HUES64 (cell line): ENCODE data around the gene M6PR.

Source experiments
- H3K27ac ChIP-seq: 2 replicates; pipeline ENCODE4 v1.7.0; 2013; ENCODE audit warnings: low read depth, low read length, inconsistent platforms
- H3K27me3 ChIP-seq: 2 replicates; pipeline ENCODE4 v1.6.1; 2013; ENCODE audit warnings: mild to moderate bottlenecking, low read length; ENCODE audit not compliant: insufficient read depth
- H3K36me3 ChIP-seq: 2 replicates; pipeline ENCODE4 v1.6.1; 2013; ENCODE audit warnings: mild to moderate bottlenecking, low read length; ENCODE audit not compliant: insufficient read depth
- H3K4me1 ChIP-seq: 2 replicates; pipeline ENCODE4 v1.6.1; 2013; ENCODE audit warnings: mild to moderate bottlenecking, low read length, moderate library complexity; ENCODE audit not compliant: insufficient read depth
- H3K4me3 ChIP-seq: 2 replicates; pipeline ENCODE4 v1.5.1; 2013; ENCODE audit warnings: mild to moderate bottlenecking, low read length, moderate library complexity
- H3K9ac ChIP-seq: 2 replicates; pipeline ENCODE4 v1.6.1; 2013; ENCODE audit warnings: mild to moderate bottlenecking, low read depth, low read length
- H3K9me3 ChIP-seq: 2 replicates; pipeline ENCODE4 v1.6.1; 2013; ENCODE audit warnings: low read depth, low read length; ENCODE audit not compliant: insufficient read depth
- WGBS: fragments of 150-250, 120-280 bp; methylation state at CpG from one replicate; pipeline ENCODE4 v1.1.7; 2013; ENCODE audit warnings: missing lambda C conversion rate; 5-methylcytosine and 5-hydroxymethylcytosine counted together

M6PR gene

GRCh38 chr12:8970432-8970831 is 21.0 kb upstream of the M6PR start:
- Histone ChIP-seq H3K27ac (no peak overlapping the region), H3K9ac (no peak overlapping the region), H3K36me3 (no peaks in the 10 kb centered on the region), H3K4me3 (no peak overlapping the region), H3K27me3 (no peaks in the 10 kb centered on the region), H3K9me3 (peaks cover 25% of the 10 kb centered on the region), H3K4me1 (no peaks in the 10 kb centered on the region)
- 85% methylated on average over 1 of the region's 1 CpG for WGBS

- H3K4me3 ChIP-seq: no peak overlapping the region
- no peak overlapping the region for H3K9ac ChIP-seq
- H3K27me3 ChIP-seq: no peaks in the 10 kb centered on the region
- H3K36me3 ChIP-seq: no peaks in the 10 kb centered on the region
- no peak overlapping the region for H3K27ac ChIP-seq
- H3K4me1 ChIP-seq: no peaks in the 10 kb centered on the region
- WGBS: 78% methylated on average over 1 of the region's 2 CpGs
- peaks cover 25% of the 10 kb centered on the region for H3K9me3 ChIP-seq
Observed at GRCh38 chr12:8969861-8970411, 20.5 kb upstream of the M6PR start.

- no peak overlapping the region for H3K9ac ChIP-seq
- no peak overlapping the region for H3K27ac ChIP-seq
- H3K9me3 ChIP-seq: peaks cover 25% of the 10 kb centered on the region
- H3K4me1 ChIP-seq: no peaks in the 10 kb centered on the region
- no peak overlapping the region for H3K4me3 ChIP-seq
- H3K27me3 ChIP-seq: no peaks in the 10 kb centered on the region
- no peaks in the 10 kb centered on the region for H3K36me3 ChIP-seq
Observed at GRCh38 chr12:8968761-8969160, 19.3 kb upstream of the M6PR start.

- WGBS: 94% methylated on average over 2 of the region's 2 CpGs
- Histone ChIP-seq H3K9ac (no peak overlapping the region), H3K4me1 (no peaks in the 10 kb centered on the region), H3K36me3 (peaks cover 8% of the 10 kb centered on the region), H3K9me3 (peaks cover 9% of the 10 kb centered on the region), H3K4me3 (no peak overlapping the region), H3K27ac (no peak overlapping the region), H3K27me3 (no peaks in the 10 kb centered on the region)
Observed at GRCh38 chr12:8960176-8960575, 10.7 kb upstream of the M6PR start.

GRCh38 chr12:8958066-8958465 is 8.6 kb upstream of the M6PR start:
- no peaks in the 10 kb centered on the region for H3K27me3 ChIP-seq
- H3K9ac ChIP-seq: no peak overlapping the region
- H3K4me3 ChIP-seq: no peak overlapping the region
- no peak overlapping the region for H3K27ac ChIP-seq
- no peaks in the 10 kb centered on the region for H3K4me1 ChIP-seq
- peaks cover 28% of the 10 kb centered on the region for H3K9me3 ChIP-seq
- H3K36me3 ChIP-seq: peaks cover 21% of the 10 kb centered on the region
- no CpG with 5 or more reads among the region's 2 CpGs for WGBS

GRCh38 chr12:8957561-8957960 is 8.1 kb upstream of the M6PR start:
- H3K27me3 ChIP-seq: no peaks in the 10 kb centered on the region
- no peak overlapping the region for H3K9ac ChIP-seq
- 95% methylated on average over 4 of the region's 4 CpGs for WGBS

GRCh38 chr12:8956772-8957171 is 7.3 kb upstream of the M6PR start:
- Histone ChIP-seq H3K27ac (no peak overlapping the region), H3K9ac (no peak overlapping the region), H3K4me1 (no peaks in the 10 kb centered on the region), H3K9me3 (peaks cover 35% of the 10 kb centered on the region), H3K27me3 (no peaks in the 10 kb centered on the region), H3K36me3 (peaks cover 22% of the 10 kb centered on the region), H3K4me3 (no peak overlapping the region)
- WGBS: 95% methylated on average over 7 of the region's 7 CpGs

More at GRCh38 chr12:8957561-8957960, 8.1 kb upstream of the M6PR start:
- Histone ChIP-seq H3K4me1 (no peaks in the 10 kb centered on the region), H3K9me3 (peaks cover 33% of the 10 kb centered on the region), H3K4me3 (no peak overlapping the region), H3K36me3 (peaks cover 22% of the 10 kb centered on the region), H3K27ac (no peak overlapping the region)

GRCh38 chr12:8956073-8956472 is 6.6 kb upstream of the M6PR start:
- WGBS: 92% methylated on average over 15 of the region's 15 CpGs
- Histone ChIP-seq H3K27ac (no peak overlapping the region), H3K9ac (no peak overlapping the region), H3K4me1 (no peaks in the 10 kb centered on the region), H3K36me3 (peaks cover 22% of the 10 kb centered on the region), H3K4me3 (no peak overlapping the region), H3K27me3 (no peaks in the 10 kb centered on the region), H3K9me3 (peaks cover 35% of the 10 kb centered on the region)

GRCh38 chr12:8953773-8954402 is 4.4 kb upstream of the M6PR start:
- Histone ChIP-seq H3K27ac (no peak overlapping the region), H3K27me3 (no peaks in the 10 kb centered on the region), H3K36me3 (peaks cover 22% of the 10 kb centered on the region), H3K9me3 (peaks cover 35% of the 10 kb centered on the region), H3K4me1 (peaks cover 3% of the 10 kb centered on the region; the same call in 1 of the 2 replicates), H3K9ac (no peak overlapping the region), H3K4me3 (no peak overlapping the region)
- WGBS: 96% methylated on average over 8 of the region's 8 CpGs

GRCh38 chr12:8951744-8952143 is 2.3 kb upstream of the M6PR start:
- H3K27me3 ChIP-seq: no peaks in the 10 kb centered on the region
- no peak overlapping the region for H3K4me3 ChIP-seq
- peaks cover 22% of the 10 kb centered on the region for H3K36me3 ChIP-seq
- peaks cover 13% of the 10 kb centered on the region for H3K4me1 ChIP-seq
- 94% methylated on average over 1 of the region's 1 CpG for WGBS
- no peak overlapping the region for H3K27ac ChIP-seq
- peaks cover 35% of the 10 kb centered on the region for H3K9me3 ChIP-seq
- no peak overlapping the region for H3K9ac ChIP-seq

- H3K27ac ChIP-seq: no peak overlapping the region
- WGBS: 60% methylated on average over 7 of the region's 9 CpGs
Observed at GRCh38 chr12:8950702-8951478, 1.4 kb upstream of the M6PR start.

More at GRCh38 chr12:8950702-8951478, 1.4 kb upstream of the M6PR start:
- Histone ChIP-seq H3K4me1 (peaks cover 13% of the 10 kb centered on the region), H3K9me3 (peaks cover 33% of the 10 kb centered on the region), H3K9ac (peak overlapping the region; percentile 93), H3K4me3 (peak overlapping the region; percentile 85), H3K36me3 (peaks cover 25% of the 10 kb centered on the region), H3K27me3 (no peaks in the 10 kb centered on the region)
